ENCODE data around the gene SENP8.
"Not testable (repeated sequence)": the region's sequence is repeated elsewhere in the genome, so short reads cannot be mapped to it uniquely, and the experiment has no call there.

The SENP8 gene

GRCh38 chr15:72155003-72155621, 36.9 kb downstream of the SENP8 start:
- DNase-seq (ENCODE audit: low read depth in 2 of 3, low spot score in 1 of 3): no peak

- DNase-seq (ENCODE audit: low read depth in 2 of 3, low spot score in 1 of 3): peak; percentile 70 to 86 (median 70)
Observed at GRCh38 chr15:72155635-72156616, 37.7 kb downstream of the SENP8 start.

- no peak for DNase-seq (ENCODE audit: low read depth in 2 of 3, low spot score in 1 of 3)
Observed at GRCh38 chr15:72156928-72157327, 38.7 kb downstream of the SENP8 start.

GRCh38 chr15:72160696-72161245, 42.6 kb downstream of the SENP8 start:
- no peak for DNase-seq (ENCODE audit: low read depth in 2 of 3, low spot score in 1 of 3)

- no peak for DNase-seq (ENCODE audit: low read depth in 2 of 3, low spot score in 1 of 3)
Observed at GRCh38 chr15:72161361-72162132, 43.3 kb downstream of the SENP8 start.

- no peak for DNase-seq (ENCODE audit: low read depth in 2 of 3, low spot score in 1 of 3)
Observed at GRCh38 chr15:72162569-72162968, 44.4 kb downstream of the SENP8 start.

- DNase-seq (ENCODE audit: low read depth in 2 of 3, low spot score in 1 of 3): no peak
Observed at GRCh38 chr15:72163719-72164118, 45.5 kb downstream of the SENP8 start.

GRCh38 chr15:72166716-72167417, 48.7 kb downstream of the SENP8 start:
- DNase-seq (ENCODE audit: low read depth in 2 of 3, low spot score in 1 of 3): no peak

- no peak for DNase-seq (ENCODE audit: low read depth in 2 of 3, low spot score in 1 of 3)
Observed at GRCh38 chr15:72167445-72167844, 49.2 kb downstream of the SENP8 start.

- DNase-seq (ENCODE audit: low read depth in 2 of 3, low spot score in 1 of 3): no peak
Observed at GRCh38 chr15:72168131-72168807, 50.1 kb downstream of the SENP8 start.

GRCh38 chr15:72168808-72169190, 50.6 kb downstream of the SENP8 start:
- no peak for DNase-seq (ENCODE audit: low read depth in 2 of 3, low spot score in 1 of 3)

- DNase-seq (ENCODE audit: low read depth in 2 of 3, low spot score in 1 of 3): no peak
Observed at GRCh38 chr15:72169236-72169920, 51.2 kb downstream of the SENP8 start.

- no peak for DNase-seq (ENCODE audit: low read depth in 2 of 3, low spot score in 1 of 3)
Observed at GRCh38 chr15:72169921-72170611, 51.9 kb downstream of the SENP8 start.

GRCh38 chr15:72170691-72171090, 52.5 kb downstream of the SENP8 start:
- no peak for DNase-seq (ENCODE audit: low read depth in 2 of 3, low spot score in 1 of 3)

- not testable (repeated sequence) for DNase-seq (ENCODE audit: low read depth in 2 of 3, low spot score in 1 of 3)
Observed at GRCh38 chr15:72171978-72172377, 53.8 kb downstream of the SENP8 start.

GRCh38 chr15:72172796-72173195, 54.6 kb downstream of the SENP8 start:
- no peak for DNase-seq (ENCODE audit: low read depth in 2 of 3, low spot score in 1 of 3)

- DNase-seq (ENCODE audit: low read depth in 2 of 3, low spot score in 1 of 3): no peak
Observed at GRCh38 chr15:72173401-72173800, 55.2 kb downstream of the SENP8 start.

- DNase-seq (ENCODE audit: low read depth in 2 of 3, low spot score in 1 of 3): no peak
Observed at GRCh38 chr15:72173864-72174550, 55.8 kb downstream of the SENP8 start.
